Peyer's patch (tissue), 4 donors: ENCODE data around the gene NUTM2G. TPM values are rescaled to one million over a fixed set of nuclear protein-coding genes. Genes with fewer than 3 reads are reported as not detected.
"Not testable (repeated sequence)": the region's sequence is repeated elsewhere in the genome, so short reads cannot be mapped to it uniquely, and the experiment has no call there.

ENCODE experiments used
- DNase-seq, 3 donors: peaks; one replicate each; pipeline ENCODE4 v3.0.0-alpha.2; 2017 to 2019
- H3K27ac ChIP-seq, 4 donors: fragments of 200-600 bp; sonication (generic); one replicate each; pipeline ENCODE4 v1.5.1; 2016 to 2019
- H3K27me3 ChIP-seq, 2 donors: fragments of 200-600 bp; sonication (generic); one replicate each; pipeline ENCODE4 v1.5.1; 2019
- H3K36me3 ChIP-seq, 3 donors: fragments of 200-600 bp; sonication (generic); one replicate each; pipeline ENCODE4 v1.5.1; 2016 to 2019
- H3K4me1 ChIP-seq, 4 donors: fragments of 200-600 bp; sonication (generic); one replicate each; pipeline ENCODE4 v1.5.1; 2016 to 2019
- H3K4me3 ChIP-seq, 4 donors: fragments of 200-600 bp; sonication (generic); 1 replicate in 3 of 4; 2 replicates in 1 of 4; pipeline ENCODE4 v1.5.1; 2016 to 2019; ENCODE audit warnings: mild to moderate bottlenecking in 1 of 4
- H3K9me3 ChIP-seq, 4 donors: fragments of 200-600 bp; sonication (generic); one replicate each; pipeline ENCODE4 v1.5.1; 2016 to 2019; ENCODE audit warnings: mild to moderate bottlenecking in 1 of 4
- total RNA-seq, 4 donors: library from RNA; depleted of rRNA; stranded (reverse); fragments of >200 nt; gene quantifications; one replicate each; pipeline ENCODE4 v1.1.0, GENCODE V29; 2016

The NUTM2G gene
- total RNA-seq, 4 donors from 2014 or later = not detected

- H3K36me3 ChIP-seq, H3K4me3 ChIP-seq, H3K9me3 ChIP-seq, H3K27me3 ChIP-seq, DNase-seq, H3K4me1 ChIP-seq, H3K27ac ChIP-seq: not testable (repeated sequence)
These were observed 12.1 kb upstream of the NUTM2G start for GRCh38 chr9:96916531-96916930.

- H3K4me3 ChIP-seq, H3K4me1 ChIP-seq, H3K27ac ChIP-seq, H3K27me3 ChIP-seq, H3K36me3 ChIP-seq, DNase-seq, H3K9me3 ChIP-seq: not testable (repeated sequence)
These were observed 10.1 kb upstream of the NUTM2G start for GRCh38 chr9:96918550-96918949.

- DNase-seq, H3K4me1 ChIP-seq, H3K4me3 ChIP-seq, H3K27me3 ChIP-seq, H3K36me3 ChIP-seq, H3K27ac ChIP-seq, H3K9me3 ChIP-seq: not testable (repeated sequence)
These were observed 7.8 kb upstream of the NUTM2G start for GRCh38 chr9:96920803-96921202.

- not testable (repeated sequence) for H3K4me3 ChIP-seq, H3K36me3 ChIP-seq, DNase-seq, H3K9me3 ChIP-seq, H3K4me1 ChIP-seq, H3K27me3 ChIP-seq, H3K27ac ChIP-seq
These were observed 3.1 kb upstream of the NUTM2G start for GRCh38 chr9:96925587-96925986.

GRCh38 chr9:96931665-96932064 lies 3.0 kb downstream of the NUTM2G start:
- not testable (repeated sequence) for H3K4me3 ChIP-seq, H3K27ac ChIP-seq, H3K4me1 ChIP-seq, DNase-seq, H3K36me3 ChIP-seq, H3K27me3 ChIP-seq, H3K9me3 ChIP-seq

- not testable (repeated sequence) for H3K27ac ChIP-seq, H3K36me3 ChIP-seq, H3K4me3 ChIP-seq, DNase-seq, H3K27me3 ChIP-seq, H3K9me3 ChIP-seq, H3K4me1 ChIP-seq
These were observed 5.5 kb downstream of the NUTM2G start for GRCh38 chr9:96934097-96934496.

GRCh38 chr9:96934706-96935105 lies 6.1 kb downstream of the NUTM2G start:
- not testable (repeated sequence) for H3K27ac ChIP-seq, H3K4me1 ChIP-seq, H3K27me3 ChIP-seq, H3K36me3 ChIP-seq, H3K4me3 ChIP-seq, DNase-seq, H3K9me3 ChIP-seq

- not testable (repeated sequence) for H3K4me1 ChIP-seq, H3K27ac ChIP-seq, H3K36me3 ChIP-seq, H3K9me3 ChIP-seq, H3K4me3 ChIP-seq, DNase-seq, H3K27me3 ChIP-seq
These were observed 6.8 kb downstream of the NUTM2G start for GRCh38 chr9:96935401-96935800.

GRCh38 chr9:96937442-96937841 lies 8.8 kb downstream of the NUTM2G start:
- not testable (repeated sequence) for H3K27ac ChIP-seq, H3K4me3 ChIP-seq, H3K4me1 ChIP-seq, H3K27me3 ChIP-seq, H3K9me3 ChIP-seq, DNase-seq, H3K36me3 ChIP-seq

GRCh38 chr9:96938957-96939665 lies 10.5 kb downstream of the NUTM2G start:
- not testable (repeated sequence) for H3K27me3 ChIP-seq, H3K4me1 ChIP-seq, H3K9me3 ChIP-seq, H3K4me3 ChIP-seq, H3K27ac ChIP-seq, DNase-seq, H3K36me3 ChIP-seq

GRCh38 chr9:96940982-96941381 lies 12.3 kb downstream of the NUTM2G start:
- not testable (repeated sequence) for DNase-seq, H3K36me3 ChIP-seq, H3K4me3 ChIP-seq

GRCh38 chr9:96941628-96942027 lies 13.0 kb downstream of the NUTM2G start:
- not testable (repeated sequence) for H3K27ac ChIP-seq, H3K9me3 ChIP-seq, H3K36me3 ChIP-seq, DNase-seq, H3K27me3 ChIP-seq, H3K4me1 ChIP-seq, H3K4me3 ChIP-seq

More at GRCh38 chr9:96940982-96941381, 12.3 kb downstream of the NUTM2G start:
- not testable (repeated sequence) for H3K4me1 ChIP-seq, H3K9me3 ChIP-seq, H3K27ac ChIP-seq, H3K27me3 ChIP-seq

- DNase-seq, H3K4me1 ChIP-seq, H3K4me3 ChIP-seq, H3K27ac ChIP-seq, H3K9me3 ChIP-seq, H3K36me3 ChIP-seq, H3K27me3 ChIP-seq: not testable (repeated sequence)
These were observed 13.5 kb downstream of the NUTM2G start for GRCh38 chr9:96942181-96942580.

- not testable (repeated sequence) for H3K27ac ChIP-seq, H3K4me3 ChIP-seq, DNase-seq, H3K27me3 ChIP-seq, H3K36me3 ChIP-seq, H3K4me1 ChIP-seq, H3K9me3 ChIP-seq
These were observed 20.7 kb downstream of the NUTM2G start for GRCh38 chr9:96949346-96949745.

GRCh38 chr9:96950539-96950938 lies 21.9 kb downstream of the NUTM2G start:
- not testable (repeated sequence) for H3K27ac ChIP-seq, H3K4me3 ChIP-seq, DNase-seq, H3K4me1 ChIP-seq, H3K27me3 ChIP-seq, H3K36me3 ChIP-seq, H3K9me3 ChIP-seq

- not testable (repeated sequence) for H3K4me1 ChIP-seq, H3K36me3 ChIP-seq, H3K27ac ChIP-seq, H3K27me3 ChIP-seq, H3K9me3 ChIP-seq, DNase-seq, H3K4me3 ChIP-seq
These were observed 38.9 kb downstream of the NUTM2G start for GRCh38 chr9:96967591-96967990.
